Body of pancreas (tissue), 4 donors: ENCODE measurements around the gene MMP20.

ENCODE experiments used
- CTCF ChIP-seq, 7 experiments: fragments of 450-650 bp in 4 of 7; fragments of 200-600 bp in 3 of 7; sonication (generic) in 3 of 7; IDR thresholded peaks; one replicate each; pipeline ENCODE4 v1.5.1; 2016 to 2019; ENCODE audit warnings: antibody characterized with exemption in 7 of 7
- POLR2A ChIP-seq, 3 donors: fragments of 450-650 bp; IDR thresholded peaks; one replicate each; pipeline ENCODE4 v1.6.1; 2016; ENCODE audit warnings: antibody characterized with exemption in 3 of 3, mild to moderate bottlenecking in 2 of 3

- TF ChIP-seq CTCF (IDR thresholded peaks at IDR 0.05): no peak
- no peak for TF ChIP-seq POLR2A (IDR thresholded peaks at IDR 0.05)
Observed at GRCh38 chr11:102598272-102598671, 26.9 kb downstream of the MMP20 start.
